WTC11 (cell line): ENCODE data around the gene ATXN7L3. TPM values are rescaled to one million over a fixed set of nuclear protein-coding genes. Genes with fewer than 3 reads are reported as not detected.

ENCODE experiments used
- ATF6 ChIP-seq: sonication (generic); formaldehyde crosslinking; IDR thresholded peaks from 2 replicates; pipeline ENCODE4 v1.8.1; 2023; ENCODE audit warnings: mild to moderate bottlenecking, missing genetic modification reagents
- E2F4 ChIP-seq: sonication (generic); formaldehyde crosslinking; IDR thresholded peaks from 2 replicates; pipeline ENCODE4 v1.8.1; 2022; ENCODE audit warnings: low read depth, mild to moderate bottlenecking, moderate library complexity, missing genetic modification reagents, borderline replicate concordance
- ELF4 ChIP-seq: sonication (generic); formaldehyde crosslinking; IDR thresholded peaks from 2 replicates; pipeline ENCODE4 v1.8.1; 2022; ENCODE audit warnings: low read depth, mild to moderate bottlenecking, moderate library complexity, missing genetic modification reagents
- ESRRA ChIP-seq: sonication (generic); formaldehyde crosslinking; IDR thresholded peaks from 2 replicates; pipeline ENCODE4 v1.8.1; 2022; ENCODE audit warnings: mild to moderate bottlenecking, missing genetic modification reagents, borderline replicate concordance
- ETV6 ChIP-seq: sonication (generic); formaldehyde crosslinking; IDR thresholded peaks from 2 replicates; pipeline ENCODE4 v1.8.1; 2022; ENCODE audit warnings: mild to moderate bottlenecking, missing genetic modification reagents
- FOXP1 ChIP-seq: sonication (generic); formaldehyde crosslinking; IDR thresholded peaks from 2 replicates; pipeline ENCODE4 v1.8.0; 2022; ENCODE audit warnings: missing genetic modification reagents, mild to moderate bottlenecking, moderate library complexity, borderline replicate concordance
- GABPB1 ChIP-seq: sonication (generic); formaldehyde crosslinking; IDR thresholded peaks from 2 replicates; pipeline ENCODE4 v1.8.1; 2023; ENCODE audit warnings: mild to moderate bottlenecking, missing genetic modification reagents
- IRF1 ChIP-seq: sonication (generic); formaldehyde crosslinking; IDR thresholded peaks from 2 replicates; pipeline ENCODE4 v1.8.0; 2023; ENCODE audit warnings: missing genetic modification reagents
- JAZF1 ChIP-seq: fragments of 250-450 bp; sonication (Bioruptor Pico); IDR thresholded peaks from 2 replicates; pipeline ENCODE4 v1.9.0; 2021; ENCODE audit warnings: moderate library complexity, mild to moderate bottlenecking, inconsistent platforms
- NFATC4 ChIP-seq: fragments of 250-450 bp; sonication (Bioruptor Pico); IDR thresholded peaks from 2 replicates; pipeline ENCODE4 v1.9.0; 2021; ENCODE audit warnings: mild to moderate bottlenecking
- ZNF281 ChIP-seq: sonication (generic); formaldehyde crosslinking; IDR thresholded peaks from 2 replicates; pipeline ENCODE4 v1.8.0; 2023; ENCODE audit warnings: mild to moderate bottlenecking, missing genetic modification reagents
- ZNF317 ChIP-seq: sonication (generic); formaldehyde crosslinking; IDR thresholded peaks from 2 replicates; pipeline ENCODE4 v1.8.1; 2023; ENCODE audit warnings: low read depth, mild to moderate bottlenecking, moderate library complexity, missing genetic modification reagents, borderline replicate concordance
- ZNF416 ChIP-seq: fragments of 250-450 bp; sonication (Bioruptor Pico); IDR thresholded peaks from 2 replicates; pipeline ENCODE4 v1.9.0; 2021; ENCODE audit warnings: mild to moderate bottlenecking, inconsistent platforms
- ZNF532 ChIP-seq: fragments of 250-450 bp; sonication (Bioruptor Pico); IDR thresholded peaks from 2 replicates; pipeline ENCODE4 v1.9.0; 2021; ENCODE audit warnings: mild to moderate bottlenecking, borderline replicate concordance
- total RNA-seq: library from RNA; stranded (reverse); gene quantifications from 3 replicates; pipeline ENCODE4 v1.2.3, GENCODE V29; 2021
- TF ChIP-seq, protein P1 (sequence below): fragments of 200-600 bp; IDR thresholded peaks from 2 replicates; pipeline ENCODE4 v1.8.0; 2022; ENCODE audit warnings: antibody characterized with exemption
- TF ChIP-seq, protein P2 (sequence below): sonication (generic); formaldehyde crosslinking; IDR thresholded peaks from 2 replicates; pipeline ENCODE4 v1.8.0; 2022; ENCODE audit warnings: missing genetic modification reagents
- TF ChIP-seq, protein P3 (sequence below): fragments of 250-450 bp; sonication (Bioruptor Pico); IDR thresholded peaks from 2 replicates; pipeline ENCODE4 v2.1.2; 2022; ENCODE audit warnings: mild to moderate bottlenecking, moderate library complexity

ATXN7L3 gene
- total RNA-seq, 1 experiment from 2014 or later: 114 TPM

GRCh38 chr17:44221084-44221861, 21.6 kb upstream of the ATXN7L3 start (continued):
- no peak for TF ChIP-seq ZNF532 (CRISPR knock-in tag)
- TF ChIP-seq ATF6: no peak
- TF ChIP-seq IRF1 (CRISPR knock-in tag): 0 out of 2 replicates have a peak, but pooled peaks have one; percentile 30
- TF ChIP-seq ZNF281: no peak
- TF ChIP-seq E2F4: 0 out of 2 replicates have a peak, but pooled peaks have one; percentile 21
- TF ChIP-seq, protein P1, sequence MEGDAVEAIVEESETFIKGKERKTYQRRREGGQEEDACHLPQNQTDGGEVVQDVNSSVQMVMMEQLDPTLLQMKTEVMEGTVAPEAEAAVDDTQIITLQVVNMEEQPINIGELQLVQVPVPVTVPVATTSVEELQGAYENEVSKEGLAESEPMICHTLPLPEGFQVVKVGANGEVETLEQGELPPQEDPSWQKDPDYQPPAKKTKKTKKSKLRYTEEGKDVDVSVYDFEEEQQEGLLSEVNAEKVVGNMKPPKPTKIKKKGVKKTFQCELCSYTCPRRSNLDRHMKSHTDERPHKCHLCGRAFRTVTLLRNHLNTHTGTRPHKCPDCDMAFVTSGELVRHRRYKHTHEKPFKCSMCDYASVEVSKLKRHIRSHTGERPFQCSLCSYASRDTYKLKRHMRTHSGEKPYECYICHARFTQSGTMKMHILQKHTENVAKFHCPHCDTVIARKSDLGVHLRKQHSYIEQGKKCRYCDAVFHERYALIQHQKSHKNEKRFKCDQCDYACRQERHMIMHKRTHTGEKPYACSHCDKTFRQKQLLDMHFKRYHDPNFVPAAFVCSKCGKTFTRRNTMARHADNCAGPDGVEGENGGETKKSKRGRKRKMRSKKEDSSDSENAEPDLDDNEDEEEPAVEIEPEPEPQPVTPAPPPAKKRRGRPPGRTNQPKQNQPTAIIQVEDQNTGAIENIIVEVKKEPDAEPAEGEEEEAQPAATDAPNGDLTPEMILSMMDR: no peak
- TF ChIP-seq ELF4 (CRISPR knock-in tag): no peak
- TF ChIP-seq ESRRA (CRISPR knock-in tag): no peak
- no peak for TF ChIP-seq NFATC4 (CRISPR knock-in tag)
- peak; percentile 44; the same call in 1 of the 2 replicates for TF ChIP-seq FOXP1
- TF ChIP-seq, protein P2, sequence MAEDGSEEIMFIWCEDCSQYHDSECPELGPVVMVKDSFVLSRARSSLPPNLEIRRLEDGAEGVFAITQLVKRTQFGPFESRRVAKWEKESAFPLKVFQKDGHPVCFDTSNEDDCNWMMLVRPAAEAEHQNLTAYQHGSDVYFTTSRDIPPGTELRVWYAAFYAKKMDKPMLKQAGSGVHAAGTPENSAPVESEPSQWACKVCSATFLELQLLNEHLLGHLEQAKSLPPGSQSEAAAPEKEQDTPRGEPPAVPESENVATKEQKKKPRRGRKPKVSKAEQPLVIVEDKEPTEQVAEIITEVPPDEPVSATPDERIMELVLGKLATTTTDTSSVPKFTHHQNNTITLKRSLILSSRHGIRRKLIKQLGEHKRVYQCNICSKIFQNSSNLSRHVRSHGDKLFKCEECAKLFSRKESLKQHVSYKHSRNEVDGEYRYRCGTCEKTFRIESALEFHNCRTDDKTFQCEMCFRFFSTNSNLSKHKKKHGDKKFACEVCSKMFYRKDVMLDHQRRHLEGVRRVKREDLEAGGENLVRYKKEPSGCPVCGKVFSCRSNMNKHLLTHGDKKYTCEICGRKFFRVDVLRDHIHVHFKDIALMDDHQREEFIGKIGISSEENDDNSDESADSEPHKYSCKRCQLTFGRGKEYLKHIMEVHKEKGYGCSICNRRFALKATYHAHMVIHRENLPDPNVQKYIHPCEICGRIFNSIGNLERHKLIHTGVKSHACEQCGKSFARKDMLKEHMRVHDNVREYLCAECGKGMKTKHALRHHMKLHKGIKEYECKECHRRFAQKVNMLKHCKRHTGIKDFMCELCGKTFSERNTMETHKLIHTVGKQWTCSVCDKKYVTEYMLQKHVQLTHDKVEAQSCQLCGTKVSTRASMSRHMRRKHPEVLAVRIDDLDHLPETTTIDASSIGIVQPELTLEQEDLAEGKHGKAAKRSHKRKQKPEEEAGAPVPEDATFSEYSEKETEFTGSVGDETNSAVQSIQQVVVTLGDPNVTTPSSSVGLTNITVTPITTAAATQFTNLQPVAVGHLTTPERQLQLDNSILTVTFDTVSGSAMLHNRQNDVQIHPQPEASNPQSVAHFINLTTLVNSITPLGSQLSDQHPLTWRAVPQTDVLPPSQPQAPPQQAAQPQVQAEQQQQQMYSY (CRISPR knock-in tag): peak; percentile 77
- TF ChIP-seq GABPB1 (CRISPR knock-in tag): 0 out of 2 replicates have a peak, but pooled peaks have one; percentile 29
- TF ChIP-seq ETV6 (CRISPR knock-in tag): 0 out of 2 replicates have a peak, but pooled peaks have one; percentile 43
- TF ChIP-seq ZNF416: peak; percentile 39; the same call in 1 of the 2 replicates
- TF ChIP-seq, protein P3, sequence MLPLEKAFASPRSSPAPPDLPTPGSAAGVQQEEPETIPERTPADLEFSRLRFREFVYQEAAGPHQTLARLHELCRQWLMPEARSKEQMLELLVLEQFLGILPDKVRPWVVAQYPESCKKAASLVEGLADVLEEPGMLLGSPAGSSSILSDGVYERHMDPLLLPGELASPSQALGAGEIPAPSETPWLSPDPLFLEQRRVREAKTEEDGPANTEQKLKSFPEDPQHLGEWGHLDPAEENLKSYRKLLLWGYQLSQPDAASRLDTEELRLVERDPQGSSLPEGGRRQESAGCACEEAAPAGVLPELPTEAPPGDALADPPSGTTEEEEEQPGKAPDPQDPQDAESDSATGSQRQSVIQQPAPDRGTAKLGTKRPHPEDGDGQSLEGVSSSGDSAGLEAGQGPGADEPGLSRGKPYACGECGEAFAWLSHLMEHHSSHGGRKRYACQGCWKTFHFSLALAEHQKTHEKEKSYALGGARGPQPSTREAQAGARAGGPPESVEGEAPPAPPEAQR (CRISPR knock-in tag): no peak
- no peak for TF ChIP-seq JAZF1 (CRISPR knock-in tag)
- no peak for TF ChIP-seq ZNF317 (CRISPR knock-in tag)
